Retinal pigment epithelial cell (primary cell): Measurements from ENCODE around the gene PCSK5.

Experiments used
- DNase-seq: peaks from one replicate; pipeline ENCODE4 v3.0.0-alpha.2; 2010; ENCODE audit warnings: low read depth
- H3K4me3 ChIP-seq: 2 replicates; pipeline ENCODE4 v1.5.1; 2011; ENCODE audit warnings: mild to moderate bottlenecking, low read length, control low read depth, moderate library complexity
- CTCF ChIP-seq: conservative IDR thresholded peaks from 2 replicates; pipeline ENCODE4 v1.5.1; 2011; ENCODE audit warnings: low read depth, low read length, control low read depth, inconsistent platforms

Gene PCSK5

GRCh38 chr9:75933982-75934381, 43.5 kb downstream of the PCSK5 start:
- H3K4me3 ChIP-seq: no peak overlapping the region
- TF ChIP-seq CTCF: no peak
- no peak for DNase-seq

- no peak for DNase-seq
- TF ChIP-seq CTCF: no peak
- H3K4me3 ChIP-seq: no peak overlapping the region
Observed at GRCh38 chr9:75935591-75935990, 45.1 kb downstream of the PCSK5 start.

- TF ChIP-seq CTCF: no peak
- no peak overlapping the region for H3K4me3 ChIP-seq
- no peak for DNase-seq
Observed at GRCh38 chr9:75937521-75938258, 47.2 kb downstream of the PCSK5 start.

GRCh38 chr9:75938946-75939345, 48.5 kb downstream of the PCSK5 start:
- no peak for TF ChIP-seq CTCF
- no peak for DNase-seq
- no peak overlapping the region for H3K4me3 ChIP-seq

- no peak for TF ChIP-seq CTCF
- no peak overlapping the region for H3K4me3 ChIP-seq
- DNase-seq: no peak
Observed at GRCh38 chr9:75939536-75940111, 49.2 kb downstream of the PCSK5 start.

- DNase-seq: no peak
- TF ChIP-seq CTCF: no peak
- H3K4me3 ChIP-seq: no peak overlapping the region
Observed at GRCh38 chr9:75941066-75941465, 50.6 kb downstream of the PCSK5 start.
